Karpas-422 (cell line): ENCODE measurements around the gene NDUFS2. TPM values are rescaled to one million over a fixed set of nuclear protein-coding genes. Genes with fewer than 3 reads are reported as not detected.
"Not testable (repeated sequence)": the region's sequence is repeated elsewhere in the genome, so short reads cannot be mapped to it uniquely, and the experiment has no call there.

Source experiments
- DNase-seq: peaks from one replicate; pipeline ENCODE4 v3.0.0-alpha.2; 2015
- H2AFZ ChIP-seq: fragments of 200-600 bp; sonication (generic); 2 replicates; pipeline ENCODE4 v1.6.1; 2014; ENCODE audit warnings: antibody characterized with exemption, low read length, mixed read lengths
- H3K27ac ChIP-seq: fragments of 200-600 bp; sonication (generic); 2 replicates; pipeline ENCODE4 v1.5.1; 2014; ENCODE audit warnings: mild to moderate bottlenecking, low read length, moderate library complexity
- H3K27me3 ChIP-seq: fragments of 200-600 bp; sonication (generic); 2 replicates; pipeline ENCODE4 v1.6.1; 2014; ENCODE audit warnings: low read length, mixed read lengths
- H3K36me3 ChIP-seq: fragments of 200-600 bp; sonication (generic); 2 replicates; pipeline ENCODE4 v1.6.1; 2014; ENCODE audit warnings: low read length, mixed read lengths; ENCODE audit not compliant: insufficient read depth
- H3K4me1 ChIP-seq: fragments of 200-600 bp; sonication (generic); 2 replicates; pipeline ENCODE4 v1.6.1; 2014; ENCODE audit warnings: mild to moderate bottlenecking, low read length, mixed read lengths
- H3K4me2 ChIP-seq: fragments of 200-600 bp; sonication (generic); 2 replicates; pipeline ENCODE4 v1.6.1; 2014; ENCODE audit warnings: low read length, low read depth, mild to moderate bottlenecking; ENCODE audit not compliant: poor library complexity, severe bottlenecking
- H3K4me3 ChIP-seq: fragments of 200-600 bp; sonication (generic); 2 replicates; pipeline ENCODE4 v1.5.1; 2014; ENCODE audit warnings: mild to moderate bottlenecking, antibody characterized with exemption, low read length, mixed read lengths
- H3K79me2 ChIP-seq: fragments of 200-600 bp; sonication (generic); 2 replicates; pipeline ENCODE4 v1.6.1; 2014; ENCODE audit warnings: mild to moderate bottlenecking, low read length, mixed read lengths
- H3K9ac ChIP-seq: fragments of 200-600 bp; sonication (generic); 2 replicates; pipeline ENCODE4 v1.6.0; 2014; ENCODE audit warnings: low read length
- H3K9me2 ChIP-seq: fragments of 200-600 bp; sonication (generic), shearing (Covaris generic); replicated peaks from 2 replicates; pipeline ENCODE4 v1.6.0; 2014; ENCODE audit warnings: mild to moderate bottlenecking, low read length, moderate library complexity; ENCODE audit not compliant: insufficient read depth
- H3K9me3 ChIP-seq: fragments of 300-700, 200-600 bp; sonication (generic); 2 replicates; pipeline ENCODE4 v1.6.1; 2014; ENCODE audit warnings: low read length, mixed read lengths
- H4K20me1 ChIP-seq: fragments of 200-600 bp; sonication (generic); 2 replicates; pipeline ENCODE4 v1.6.1; 2014; ENCODE audit warnings: mild to moderate bottlenecking, antibody characterized with exemption, low read length, low read depth; ENCODE audit not compliant: insufficient read depth
- total RNA-seq: library from RNA; depleted of rRNA; stranded (reverse); fragments of >200 nt; shearing (Covaris generic); gene quantifications from 2 replicates; pipeline ENCODE4 v1.2.3, GENCODE V29; 2014; ENCODE audit warnings: low replicate concordance

Gene NDUFS2
- total RNA-seq, 1 experiment from 2014 or later: 134 TPM

DNA sequence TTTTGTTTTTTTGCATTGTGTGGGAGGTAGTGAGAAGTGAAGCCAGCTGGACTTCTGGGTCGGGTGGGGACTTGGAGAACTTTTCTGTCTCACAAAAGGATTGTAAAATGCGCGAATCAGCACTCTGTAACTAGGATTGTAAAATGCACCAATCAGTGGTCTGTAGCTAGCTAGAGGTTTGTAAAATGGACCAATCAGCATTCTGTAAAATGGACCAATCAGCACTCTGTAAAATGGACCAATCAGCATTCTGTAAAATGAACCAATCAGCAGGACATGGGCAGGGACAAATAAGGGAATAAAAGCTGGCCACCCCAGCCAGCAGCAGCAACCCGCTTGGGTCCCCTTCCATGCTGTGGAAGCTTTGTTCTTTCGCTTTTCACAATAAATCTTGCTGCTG, 47.9 kb downstream of the NDUFS2 start:
- not testable (repeated sequence) for H3K9me2 ChIP-seq, H3K27ac ChIP-seq, H3K9me3 ChIP-seq, H3K4me2 ChIP-seq, H3K4me1 ChIP-seq, H3K27me3 ChIP-seq, H2AFZ ChIP-seq, H3K9ac ChIP-seq, DNase-seq, H4K20me1 ChIP-seq, H3K79me2 ChIP-seq, H3K4me3 ChIP-seq, H3K36me3 ChIP-seq

DNA sequence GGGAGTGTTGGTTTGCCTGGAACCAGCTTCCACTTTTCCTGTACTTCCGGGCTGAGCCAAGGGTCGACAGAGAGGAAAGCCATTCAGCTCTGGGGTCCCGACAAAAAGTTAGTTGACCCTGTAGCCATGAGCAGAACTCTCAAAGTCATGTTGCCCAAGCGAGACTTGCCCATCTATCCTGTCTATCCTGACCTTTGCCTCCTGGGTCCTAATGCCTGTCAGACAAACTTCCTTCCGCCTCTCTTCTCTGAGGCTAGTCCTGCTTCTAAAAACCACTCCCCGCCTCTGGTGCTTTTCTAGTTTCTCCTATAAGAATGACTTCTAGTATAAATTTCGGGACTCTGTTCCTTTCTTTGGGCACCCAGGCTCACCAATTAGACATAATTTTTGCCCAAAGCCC, 48.7 kb downstream of the NDUFS2 start:
- Histone ChIP-seq H3K9ac (no peak overlapping the region), H3K4me3 (no peak overlapping the region), H3K4me1 (no peaks in the 10 kb centered on the region), H3K9me3 (no peaks in the 10 kb centered on the region), H3K27me3 (no peaks in the 10 kb centered on the region), H2AFZ (no peak overlapping the region), H3K27ac (no peak overlapping the region), H3K36me3 (no peaks in the 10 kb centered on the region), H3K79me2 (no peaks in the 10 kb centered on the region), H3K4me2 (no peak overlapping the region), H4K20me1 (no peaks in the 10 kb centered on the region), H3K9me2 (no peaks in the 10 kb centered on the region)
- no peak for DNase-seq

DNA sequence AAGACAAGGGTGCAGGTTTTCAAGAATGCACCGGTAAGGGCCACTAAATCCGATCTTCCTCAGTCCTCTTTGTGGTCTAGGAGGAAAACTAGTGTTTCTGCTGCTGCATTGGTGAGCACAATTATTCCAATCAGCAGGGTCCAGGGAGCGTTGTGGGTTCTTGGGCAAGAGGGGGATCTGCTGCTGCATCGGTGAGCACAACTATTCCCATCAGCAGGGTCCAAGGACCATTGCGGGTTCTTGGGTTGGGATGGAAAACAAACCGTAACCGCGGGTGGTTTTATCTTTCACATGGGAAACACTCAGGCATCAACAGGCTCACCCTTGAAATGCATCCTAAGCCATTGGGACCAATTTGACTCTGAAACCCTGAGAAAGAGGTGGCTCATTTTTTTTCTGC, 49.4 kb downstream of the NDUFS2 start:
- Histone ChIP-seq H2AFZ (no peak overlapping the region), H3K9me2 (no peaks in the 10 kb centered on the region), H3K9me3 (no peaks in the 10 kb centered on the region; the same call in 1 of the 2 replicates), H3K27me3 (no peaks in the 10 kb centered on the region), H3K9ac (no peak overlapping the region), H4K20me1 (no peaks in the 10 kb centered on the region), H3K4me1 (no peaks in the 10 kb centered on the region), H3K79me2 (no peaks in the 10 kb centered on the region), H3K27ac (no peak overlapping the region), H3K36me3 (no peaks in the 10 kb centered on the region), H3K4me3 (no peak overlapping the region), H3K4me2 (no peak overlapping the region)
- no peak for DNase-seq

DNA sequence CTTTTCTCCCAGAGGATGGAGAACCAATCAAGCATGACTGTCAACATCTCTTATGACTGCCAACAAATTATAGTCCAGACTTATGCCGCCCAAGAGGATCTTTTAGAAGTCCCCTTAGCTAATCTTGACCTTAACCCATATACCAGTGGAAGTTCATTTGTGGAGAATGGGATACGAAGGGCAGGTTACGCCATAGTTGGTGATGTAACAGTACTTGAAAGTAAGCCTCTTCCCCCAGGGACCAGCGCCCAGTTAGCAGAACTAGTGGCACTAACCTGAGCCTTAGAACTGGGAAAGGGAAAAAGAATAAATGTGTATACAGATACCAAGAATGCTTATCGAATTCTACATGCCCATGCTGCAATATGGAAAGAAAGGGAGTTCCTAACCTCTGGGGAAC, 53.1 kb downstream of the NDUFS2 start:
- H3K4me1 ChIP-seq, H3K9me2 ChIP-seq, H3K9me3 ChIP-seq, H3K36me3 ChIP-seq, H3K4me3 ChIP-seq, H3K79me2 ChIP-seq, H3K27ac ChIP-seq, DNase-seq, H3K4me2 ChIP-seq, H3K27me3 ChIP-seq, H2AFZ ChIP-seq, H4K20me1 ChIP-seq, H3K9ac ChIP-seq: not testable (repeated sequence)

DNA sequence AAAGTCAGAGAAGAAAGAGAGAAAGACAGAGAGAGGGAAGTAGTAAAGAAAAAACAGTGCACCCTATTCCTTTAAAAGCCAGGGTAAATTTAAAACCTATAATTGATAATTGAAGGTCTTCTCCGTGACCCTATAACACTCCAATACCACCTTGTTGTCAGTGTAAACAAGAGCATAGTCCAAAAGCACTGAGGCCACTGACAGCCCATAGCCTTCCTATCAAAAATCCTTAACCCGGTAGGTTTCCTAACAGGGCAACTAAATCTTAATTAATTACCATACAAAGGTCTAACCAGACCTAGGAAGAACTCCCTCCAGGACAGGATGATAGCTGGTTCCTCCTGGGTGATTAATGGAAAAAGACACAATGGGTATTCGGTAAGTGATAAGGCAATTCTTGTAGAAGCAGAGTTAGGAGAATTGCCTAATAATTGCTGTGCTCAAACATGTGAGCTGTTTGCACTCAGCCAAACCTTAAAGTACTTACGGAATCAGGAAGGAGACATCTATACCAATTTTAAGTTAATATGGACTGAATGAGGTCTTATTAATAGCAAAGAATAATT, 53.9 kb downstream of the NDUFS2 start:
- H3K36me3 ChIP-seq, H4K20me1 ChIP-seq, H3K4me2 ChIP-seq, H3K79me2 ChIP-seq, H3K9me2 ChIP-seq, H3K9me3 ChIP-seq, H3K27me3 ChIP-seq, H3K27ac ChIP-seq, DNase-seq, H3K9ac ChIP-seq, H3K4me3 ChIP-seq, H2AFZ ChIP-seq: not testable (repeated sequence)
- H3K4me1 ChIP-seq: peaks cover 16% of the 10 kb centered on the region

DNA sequence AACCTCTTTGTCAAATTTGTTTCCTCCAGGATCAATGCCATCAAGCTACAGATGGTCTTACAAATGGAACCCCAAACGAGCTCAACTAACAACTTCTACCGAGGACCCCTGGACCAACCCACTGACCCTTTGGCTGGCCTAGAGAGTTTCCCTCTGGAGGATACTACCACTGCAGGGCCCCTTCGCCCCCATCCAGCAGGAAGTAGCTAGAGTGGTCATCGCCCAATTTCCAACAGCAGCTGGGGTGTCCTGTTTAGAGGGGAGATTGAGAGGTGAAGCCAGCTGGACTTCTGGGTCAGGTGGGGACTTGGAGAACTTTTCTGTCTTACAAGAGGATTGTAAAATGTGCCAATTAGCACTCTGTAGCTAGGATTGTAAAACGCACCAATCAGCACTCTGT, 54.9 kb downstream of the NDUFS2 start:
- H3K27ac ChIP-seq, H3K79me2 ChIP-seq, H3K4me3 ChIP-seq, H2AFZ ChIP-seq, H3K4me2 ChIP-seq, H3K9ac ChIP-seq, H3K9me3 ChIP-seq, H3K36me3 ChIP-seq, H3K27me3 ChIP-seq, H4K20me1 ChIP-seq, DNase-seq, H3K9me2 ChIP-seq: not testable (repeated sequence)
- peaks cover 26% of the 10 kb centered on the region for H3K4me1 ChIP-seq

DNA sequence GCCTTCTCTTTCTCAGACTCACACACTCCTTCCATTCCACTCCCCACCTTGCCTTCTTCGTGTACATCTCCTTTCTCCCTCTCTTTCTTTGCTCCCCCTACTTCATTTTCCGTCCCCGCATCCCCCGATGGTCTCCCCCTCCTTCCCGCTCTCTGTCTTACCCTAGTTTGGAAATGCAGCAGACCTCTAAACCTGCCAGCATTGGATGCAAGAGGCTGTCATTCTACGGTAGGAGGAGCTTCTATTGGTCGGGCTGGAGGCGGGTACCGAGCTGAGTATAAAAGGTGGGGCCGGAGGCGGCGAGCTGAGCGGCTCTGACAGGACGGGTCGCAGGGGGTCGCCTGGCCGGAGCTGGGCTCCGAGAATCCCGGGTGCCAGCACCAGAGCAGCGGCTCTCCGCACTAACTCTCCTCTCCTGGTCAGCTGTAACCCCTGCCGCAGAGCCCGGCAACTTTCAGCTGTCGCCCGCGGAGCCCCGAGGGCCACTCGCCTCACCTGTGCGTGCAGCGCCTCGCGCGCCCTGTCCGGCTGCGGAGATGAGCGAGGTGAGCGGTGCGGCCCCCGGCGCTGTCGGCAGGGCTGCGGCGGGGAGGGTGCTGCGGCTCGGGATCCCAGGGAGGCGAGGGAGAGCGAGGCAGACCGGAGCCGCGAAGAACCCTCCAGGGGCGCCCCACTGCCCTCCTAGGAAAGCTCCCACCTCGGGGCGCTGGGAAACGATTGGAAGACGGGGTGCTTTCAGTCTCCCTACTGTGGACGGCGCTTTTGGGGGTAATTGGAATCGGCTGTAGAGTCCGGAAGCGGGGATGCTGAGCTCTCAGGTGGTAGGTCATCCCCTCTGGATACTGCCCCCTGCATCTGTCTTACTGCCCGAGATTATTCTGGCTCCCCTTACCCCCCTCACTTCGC, 56.5 kb downstream of the NDUFS2 start, which contains the start of gene PCP4L1:
Gene PCP4L1, plus strand, starts transcription at position 307 of the 906 bp plus-strand sequence. Its CDS starts 230 bp downstream, at position 537.
- Histone ChIP-seq H3K27me3 (no peaks in the 10 kb centered on the region), H3K4me2 (no peak within 1 kb of the TSS), H2AFZ (no peak within 1 kb of the TSS), H3K9me3 (no peaks in the 10 kb centered on the region; the same call in 1 of the 2 replicates), H4K20me1 (no peaks in the 10 kb centered on the region), H3K36me3 (no peaks in the 10 kb centered on the region), H3K9me2 (no peaks in the 10 kb centered on the region), H3K4me1 (peaks cover 26% of the 10 kb centered on the region), H3K4me3 (no peak within 1 kb of the TSS), H3K27ac (no peak within 1 kb of the TSS), H3K79me2 (no peaks in the 10 kb centered on the region), H3K9ac (no peak within 1 kb of the TSS)
- no peak for DNase-seq

DNA sequence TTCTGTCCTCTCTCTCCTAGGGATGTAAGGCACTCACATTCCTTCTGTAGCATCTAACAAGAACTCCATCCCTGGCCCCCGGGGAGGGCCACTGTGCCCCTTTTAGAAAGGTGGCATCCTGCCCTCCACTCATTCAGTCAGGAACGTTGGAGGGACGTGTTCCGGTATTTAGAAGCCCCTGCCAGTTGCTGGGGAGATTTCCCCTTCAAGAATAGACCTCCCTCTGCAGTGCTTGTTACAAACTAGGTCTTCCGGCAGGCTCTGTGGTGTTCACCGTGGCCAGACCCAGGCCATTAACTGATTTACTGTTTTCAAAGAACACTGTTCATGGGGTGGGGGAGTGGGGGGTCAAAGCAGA, 57.2 kb downstream of the NDUFS2 start:
- Histone ChIP-seq H2AFZ (no peak overlapping the region), H3K27ac (no peak overlapping the region), H3K36me3 (no peaks in the 10 kb centered on the region), H3K9ac (no peak overlapping the region), H4K20me1 (no peaks in the 10 kb centered on the region), H3K9me3 (no peaks in the 10 kb centered on the region; the same call in 1 of the 2 replicates), H3K79me2 (no peaks in the 10 kb centered on the region), H3K4me2 (no peak overlapping the region), H3K4me1 (peaks cover 26% of the 10 kb centered on the region), H3K9me2 (no peaks in the 10 kb centered on the region), H3K4me3 (no peak overlapping the region), H3K27me3 (no peaks in the 10 kb centered on the region)
- no peak for DNase-seq
